ENCODE measurements around the gene SPATA31E1.

DNA sequence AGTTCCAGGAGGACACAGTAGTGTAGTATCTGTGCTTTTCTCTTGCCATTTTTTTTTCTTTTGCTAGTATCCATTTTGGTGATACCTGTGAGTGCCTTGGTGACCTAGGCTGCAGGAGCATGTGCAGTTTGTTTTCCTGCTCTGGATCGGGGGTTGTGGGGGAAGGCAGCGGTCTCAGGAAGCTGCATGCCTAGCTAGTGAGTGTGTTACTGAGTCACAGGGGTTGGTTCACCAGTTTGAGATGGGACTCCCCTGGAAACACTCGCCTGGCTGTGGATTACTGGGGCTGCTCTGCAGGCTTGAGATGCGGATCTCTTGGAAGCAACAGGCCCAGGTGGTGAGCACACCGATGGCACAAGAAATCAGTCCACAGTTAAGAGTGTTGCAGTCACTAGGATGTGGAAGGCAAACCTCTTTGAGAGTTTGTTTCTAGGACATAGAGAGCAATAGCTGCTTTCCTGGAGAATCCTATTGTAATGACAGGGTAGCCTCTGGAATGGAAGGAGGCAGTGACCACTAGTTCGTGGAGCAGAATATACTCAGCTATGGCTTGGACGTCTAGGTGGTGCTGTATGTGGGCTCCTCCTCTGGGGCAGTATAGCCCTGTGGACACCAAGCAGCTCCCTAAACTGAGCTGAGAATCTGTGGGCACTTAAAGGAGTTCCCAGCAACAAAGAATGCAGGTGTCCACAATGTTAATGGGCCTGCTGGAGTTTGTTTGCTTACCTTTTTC lies 20.0 kb upstream of the SPATA31E1 start:
- TF ChIP-seq EGR1 (IDR thresholded peaks at IDR 0.05) (no peak), EP300 (IDR thresholded peaks at IDR 0.05; ENCODE audit: borderline replicate concordance) (no peak)
- TF ChIP-seq, protein P1, sequence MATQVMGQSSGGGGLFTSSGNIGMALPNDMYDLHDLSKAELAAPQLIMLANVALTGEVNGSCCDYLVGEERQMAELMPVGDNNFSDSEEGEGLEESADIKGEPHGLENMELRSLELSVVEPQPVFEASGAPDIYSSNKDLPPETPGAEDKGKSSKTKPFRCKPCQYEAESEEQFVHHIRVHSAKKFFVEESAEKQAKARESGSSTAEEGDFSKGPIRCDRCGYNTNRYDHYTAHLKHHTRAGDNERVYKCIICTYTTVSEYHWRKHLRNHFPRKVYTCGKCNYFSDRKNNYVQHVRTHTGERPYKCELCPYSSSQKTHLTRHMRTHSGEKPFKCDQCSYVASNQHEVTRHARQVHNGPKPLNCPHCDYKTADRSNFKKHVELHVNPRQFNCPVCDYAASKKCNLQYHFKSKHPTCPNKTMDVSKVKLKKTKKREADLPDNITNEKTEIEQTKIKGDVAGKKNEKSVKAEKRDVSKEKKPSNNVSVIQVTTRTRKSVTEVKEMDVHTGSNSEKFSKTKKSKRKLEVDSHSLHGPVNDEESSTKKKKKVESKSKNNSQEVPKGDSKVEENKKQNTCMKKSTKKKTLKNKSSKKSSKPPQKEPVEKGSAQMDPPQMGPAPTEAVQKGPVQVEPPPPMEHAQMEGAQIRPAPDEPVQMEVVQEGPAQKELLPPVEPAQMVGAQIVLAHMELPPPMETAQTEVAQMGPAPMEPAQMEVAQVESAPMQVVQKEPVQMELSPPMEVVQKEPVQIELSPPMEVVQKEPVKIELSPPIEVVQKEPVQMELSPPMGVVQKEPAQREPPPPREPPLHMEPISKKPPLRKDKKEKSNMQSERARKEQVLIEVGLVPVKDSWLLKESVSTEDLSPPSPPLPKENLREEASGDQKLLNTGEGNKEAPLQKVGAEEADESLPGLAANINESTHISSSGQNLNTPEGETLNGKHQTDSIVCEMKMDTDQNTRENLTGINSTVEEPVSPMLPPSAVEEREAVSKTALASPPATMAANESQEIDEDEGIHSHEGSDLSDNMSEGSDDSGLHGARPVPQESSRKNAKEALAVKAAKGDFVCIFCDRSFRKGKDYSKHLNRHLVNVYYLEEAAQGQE (IDR thresholded peaks at IDR 0.05; ENCODE audit: low read depth), result no peak
